ENCODE data around the gene IARS1. TPM values are rescaled to one million over a fixed set of nuclear protein-coding genes. Genes with fewer than 3 reads are reported as not detected.
A peak's percentile ranks its signal among the peaks of the same experiment; 100 is the strongest.

Gene IARS1
- total RNA-seq, 1 experiment from 2014 or later, result 220 TPM

- POLR2A ChIA-PET, result no interaction called here
- DNase-seq (ENCODE audit: low spot score) (no peak), ATAC-seq (no peak)
- TF ChIP-seq, protein P1, sequence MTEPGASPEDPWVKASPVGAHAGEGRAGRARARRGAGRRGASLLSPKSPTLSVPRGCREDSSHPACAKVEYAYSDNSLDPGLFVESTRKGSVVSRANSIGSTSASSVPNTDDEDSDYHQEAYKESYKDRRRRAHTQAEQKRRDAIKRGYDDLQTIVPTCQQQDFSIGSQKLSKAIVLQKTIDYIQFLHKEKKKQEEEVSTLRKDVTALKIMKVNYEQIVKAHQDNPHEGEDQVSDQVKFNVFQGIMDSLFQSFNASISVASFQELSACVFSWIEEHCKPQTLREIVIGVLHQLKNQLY (CRISPR knock-in tag; IDR thresholded peaks at IDR 0.05), result no peak
- TF ChIP-seq CREM (CRISPR knock-in tag; IDR thresholded peaks at IDR 0.05) (no peak), OVOL2 (CRISPR knock-in tag; IDR thresholded peaks at IDR 0.05; ENCODE audit: borderline replicate concordance) (no peak), NFATC4 (CRISPR knock-in tag; IDR thresholded peaks at IDR 0.05) (no peak), GRHL2 (CRISPR knock-in tag; IDR thresholded peaks at IDR 0.05; ENCODE audit: insufficient replicate concordance, severe bottlenecking) (no peak), ATF3 (CRISPR knock-in tag; conservative IDR thresholded peaks at IDR 0.05) (no peak), RELA (CRISPR knock-in tag; IDR thresholded peaks at IDR 0.05; ENCODE audit: borderline replicate concordance) (no peak), ZNF317 (CRISPR knock-in tag; IDR thresholded peaks at IDR 0.05; ENCODE audit: borderline replicate concordance, low read depth) (no peak)
- CTCF ChIA-PET, result no interaction called here
- Mint-ChIP-seq H3K36me3 (peaks cover 78% of the 10 kb centered on the region), H3K27me3 (ENCODE audit: low read depth) (no peaks in the 10 kb centered on the region), H3K4me1 (no peaks in the 10 kb centered on the region), H3K4me3 (no peak overlapping the region), H3K9me3 (no peaks in the 10 kb centered on the region), H3K27ac (peak overlapping the region; percentile 94; the same call in 1 of the 2 replicates)
These were observed 19.6 kb upstream of the IARS1 start for GRCh38 chr9:92312887-92313623.

GRCh38 chr9:92310562-92310961 lies 17.1 kb upstream of the IARS1 start:
- H3K36me3 Mint-ChIP-seq, result peaks cover 82% of the 10 kb centered on the region
- H3K27ac Mint-ChIP-seq, result no peak overlapping the region
- DNase-seq (ENCODE audit: low spot score), result no peak
- no peaks in the 10 kb centered on the region for H3K27me3 Mint-ChIP-seq (ENCODE audit: low read depth)
- H3K4me1 Mint-ChIP-seq, result no peaks in the 10 kb centered on the region
- no peaks in the 10 kb centered on the region for H3K9me3 Mint-ChIP-seq
- no peak overlapping the region for H3K4me3 Mint-ChIP-seq
- CTCF ChIA-PET, result no interaction called here
- POLR2A ChIA-PET, result no interaction called here
- TF ChIP-seq ZNF396 (CRISPR knock-in tag; IDR thresholded peaks at IDR 0.05; ENCODE audit: borderline replicate concordance) (no peak), JAZF1 (CRISPR knock-in tag; IDR thresholded peaks at IDR 0.05) (no peak), FOXJ3 (CRISPR knock-in tag; IDR thresholded peaks at IDR 0.05; ENCODE audit: borderline replicate concordance) (no peak), ZNF317 (CRISPR knock-in tag; IDR thresholded peaks at IDR 0.05; ENCODE audit: borderline replicate concordance, low read depth) (no peak), ZNF138 (CRISPR knock-in tag; conservative IDR thresholded peaks at IDR 0.05) (no peak), ETV6 (CRISPR knock-in tag; IDR thresholded peaks at IDR 0.05) (no peak), ERG (CRISPR knock-in tag; IDR thresholded peaks at IDR 0.05) (no peak), ZNF416 (CRISPR knock-in tag; IDR thresholded peaks at IDR 0.05) (no peak), AFF4 (CRISPR knock-in tag; IDR thresholded peaks at IDR 0.05; ENCODE audit: borderline replicate concordance) (no peak), ZNF232 (CRISPR knock-in tag; IDR thresholded peaks at IDR 0.05) (no peak), NR2C2 (CRISPR knock-in tag; IDR thresholded peaks at IDR 0.05) (no peak), NR3C1 (CRISPR knock-in tag; conservative IDR thresholded peaks at IDR 0.05; ENCODE audit: low read depth) (no peak), ELF4 (CRISPR knock-in tag; IDR thresholded peaks at IDR 0.05; ENCODE audit: low read depth) (no peak), TCF7 (CRISPR knock-in tag; IDR thresholded peaks at IDR 0.05; ENCODE audit: low read depth) (no peak), NFYB (CRISPR knock-in tag; conservative IDR thresholded peaks at IDR 0.05; ENCODE audit: low read depth) (no peak), JUN (CRISPR knock-in tag; IDR thresholded peaks at IDR 0.05) (no peak), GABPB1 (CRISPR knock-in tag; IDR thresholded peaks at IDR 0.05) (no peak), ATF3 (CRISPR knock-in tag; conservative IDR thresholded peaks at IDR 0.05) (no peak)
- TF ChIP-seq, protein P2, sequence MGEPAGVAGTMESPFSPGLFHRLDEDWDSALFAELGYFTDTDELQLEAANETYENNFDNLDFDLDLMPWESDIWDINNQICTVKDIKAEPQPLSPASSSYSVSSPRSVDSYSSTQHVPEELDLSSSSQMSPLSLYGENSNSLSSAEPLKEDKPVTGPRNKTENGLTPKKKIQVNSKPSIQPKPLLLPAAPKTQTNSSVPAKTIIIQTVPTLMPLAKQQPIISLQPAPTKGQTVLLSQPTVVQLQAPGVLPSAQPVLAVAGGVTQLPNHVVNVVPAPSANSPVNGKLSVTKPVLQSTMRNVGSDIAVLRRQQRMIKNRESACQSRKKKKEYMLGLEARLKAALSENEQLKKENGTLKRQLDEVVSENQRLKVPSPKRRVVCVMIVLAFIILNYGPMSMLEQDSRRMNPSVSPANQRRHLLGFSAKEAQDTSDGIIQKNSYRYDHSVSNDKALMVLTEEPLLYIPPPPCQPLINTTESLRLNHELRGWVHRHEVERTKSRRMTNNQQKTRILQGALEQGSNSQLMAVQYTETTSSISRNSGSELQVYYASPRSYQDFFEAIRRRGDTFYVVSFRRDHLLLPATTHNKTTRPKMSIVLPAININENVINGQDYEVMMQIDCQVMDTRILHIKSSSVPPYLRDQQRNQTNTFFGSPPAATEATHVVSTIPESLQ (CRISPR knock-in tag; IDR thresholded peaks at IDR 0.05), result no peak
- no peak for ATAC-seq

Measured in WTC11 (cell line).